GM19452 (cell line): Measurements from ENCODE around the gene FGF2.
A peak's percentile ranks its signal among the peaks of the same experiment; 100 is the strongest.
"Not testable (repeated sequence)": the region's sequence is repeated elsewhere in the genome, so short reads cannot be mapped to it uniquely, and the experiment has no call there.

ENCODE experiments used
- ATAC-seq: cut with Tn5 transposase; IDR thresholded peaks from one replicate; pipeline ENCODE4 v1.9.1; 2021; ENCODE audit not compliant: unreplicated experiment

The FGF2 gene

DNA sequence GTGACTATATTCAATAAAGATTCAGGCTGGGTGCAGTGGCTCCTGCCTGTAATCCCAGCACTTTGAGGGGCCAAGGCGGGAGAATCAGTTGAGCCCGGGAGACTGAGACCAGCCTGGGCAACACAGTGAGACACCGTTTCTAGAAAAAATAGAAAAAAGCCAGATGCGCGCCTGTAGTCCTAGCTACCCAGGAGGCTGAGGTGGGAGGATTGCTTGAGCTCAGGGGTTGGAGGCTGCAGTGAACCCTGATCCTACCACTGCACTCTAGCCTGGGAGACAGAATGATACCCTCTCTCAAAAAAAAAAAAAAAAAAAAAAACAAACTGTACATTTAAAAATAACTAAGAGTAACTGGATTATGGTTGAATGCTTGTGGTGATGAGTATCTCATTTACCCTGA lies 94.7 kb downstream of the FGF2 start:
- ATAC-seq: no peak

DNA sequence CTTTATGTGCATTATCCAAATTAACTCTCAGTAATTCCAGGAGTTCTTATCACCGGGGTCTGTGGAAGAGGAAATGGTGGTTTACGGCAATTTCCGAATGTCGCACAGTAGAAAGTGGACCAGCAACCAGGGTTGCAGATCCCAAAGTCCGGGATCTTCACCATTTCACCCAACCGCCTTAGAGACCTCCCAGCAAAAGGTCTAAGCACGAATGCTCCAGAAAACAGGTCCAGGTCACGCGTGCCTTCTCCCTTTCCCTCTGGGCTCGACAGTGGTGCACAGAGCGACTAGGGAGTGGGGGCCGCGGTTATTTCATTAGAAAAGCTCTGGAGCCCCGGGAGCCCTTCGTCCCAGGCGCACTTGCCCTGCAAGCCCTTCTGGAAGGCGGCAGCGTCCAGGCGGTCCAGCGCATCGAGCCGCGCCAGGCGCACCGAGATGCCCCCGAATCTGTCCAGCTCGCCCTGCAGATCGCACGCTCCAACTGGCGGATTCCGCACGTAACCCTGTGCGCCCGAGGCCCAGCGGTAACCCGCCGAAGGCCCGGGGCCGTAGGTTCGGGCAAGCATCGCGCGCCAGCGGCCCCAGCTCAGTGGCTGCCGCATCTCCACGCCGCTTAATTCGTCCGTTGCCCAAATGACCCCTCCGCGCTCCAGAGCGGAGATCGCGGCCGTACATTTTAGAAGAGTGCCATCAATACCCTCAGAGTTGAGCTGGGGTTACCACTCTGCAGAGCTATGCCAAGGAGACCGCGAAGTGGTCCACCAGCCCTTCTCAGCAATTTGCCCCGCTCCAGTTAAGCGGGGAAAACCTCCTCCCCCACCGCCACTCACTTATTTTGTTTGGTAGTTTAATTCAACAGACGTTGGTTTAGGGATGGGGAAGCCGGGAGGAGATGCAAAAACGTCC lies 95.6 kb downstream of the FGF2 start, which contains the start of gene NUDT6:
Gene NUDT6 (minus strand): TSS at position 627 of the 906 bp plus-strand sequence. CDS start 25 bp downstream, at position 602.
- peak; percentile 67 for ATAC-seq

GRCh38 chr4:122922877-122923511 lies 96.4 kb downstream of the FGF2 start:
- ATAC-seq: peak; percentile 95

- ATAC-seq: no peak
Observed at GRCh38 chr4:122928930-122929329, 102.3 kb downstream of the FGF2 start.

GRCh38 chr4:122930862-122931261 lies 104.2 kb downstream of the FGF2 start:
- ATAC-seq: no peak

- ATAC-seq: no peak
Observed at GRCh38 chr4:122932763-122933162, 106.1 kb downstream of the FGF2 start.

DNA sequence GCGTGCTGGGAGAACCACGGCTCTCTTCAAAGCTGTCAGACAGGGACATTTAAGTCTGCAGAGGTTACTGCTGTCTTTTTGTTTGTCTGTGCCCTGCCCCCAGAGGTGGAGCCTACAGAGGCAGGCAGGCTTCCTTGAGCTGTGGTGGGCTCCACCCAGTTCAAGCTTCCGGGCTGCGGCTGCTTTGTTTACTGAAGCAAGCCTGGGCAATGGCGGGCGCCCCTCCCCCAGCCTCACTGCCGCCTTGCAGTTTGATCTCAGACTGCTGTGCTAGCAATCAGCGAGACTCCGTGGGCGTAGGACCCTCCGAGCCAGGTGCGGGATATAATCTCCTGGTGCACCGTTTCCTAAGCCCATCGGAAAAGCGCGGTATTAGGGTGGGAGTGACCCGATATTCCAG lies 118.5 kb downstream of the FGF2 start:
- not testable (repeated sequence) for ATAC-seq

- no peak for ATAC-seq
Observed at GRCh38 chr4:122946142-122946541, 119.5 kb downstream of the FGF2 start.
